SK-N-SH treated with all-trans-retinoic acid at 6 μM for 48 hours (cell line): ENCODE measurements around the gene THAP3.

ENCODE experiments used
- ATAC-seq: fragments of 200-7000 bp; cut with Tn5 transposase; 3 replicates; pipeline ENCODE4 v1.9.1; 2020; ENCODE audit warnings: mild to moderate bottlenecking, moderate library complexity
- ARNTL ChIP-seq: fragments of 450-650 bp; formaldehyde crosslinking; IDR thresholded peaks from 2 replicates; pipeline ENCODE4 v1.5.0; 2020; ENCODE audit warnings: low read depth, mild to moderate bottlenecking, moderate library complexity, borderline replicate concordance
- CSDC2 ChIP-seq: fragments of 250-450 bp; sonication (Bioruptor Pico); IDR thresholded peaks from 2 replicates; pipeline ENCODE4 v1.5.0; 2020; ENCODE audit warnings: mild to moderate bottlenecking, moderate library complexity
- CSRNP3 ChIP-seq: fragments of 250-450 bp; sonication (Bioruptor Pico); IDR thresholded peaks from 2 replicates; pipeline ENCODE4 v1.5.1; 2021; ENCODE audit warnings: mild to moderate bottlenecking, moderate library complexity
- ESRRG ChIP-seq: fragments of 250-450 bp; sonication (Bioruptor Pico); IDR thresholded peaks from 2 replicates; pipeline ENCODE4 v1.6.1; 2021; ENCODE audit warnings: mild to moderate bottlenecking
- ISL1 ChIP-seq: fragments of 250-450 bp; sonication (Bioruptor Pico); IDR thresholded peaks from 2 replicates; pipeline ENCODE4 v2.1.2; 2022; ENCODE audit warnings: mild to moderate bottlenecking, moderate library complexity
- OSR1 ChIP-seq: fragments of 250-450 bp; sonication (Bioruptor Pico); IDR thresholded peaks from 2 replicates; pipeline ENCODE4 v1.8.0; 2022; ENCODE audit warnings: moderate library complexity, mild to moderate bottlenecking, inconsistent platforms
- PATZ1 ChIP-seq: fragments of 250-450 bp; sonication (Bioruptor Pico); IDR thresholded peaks from 2 replicates; pipeline ENCODE4 v1.8.0; 2020; ENCODE audit warnings: mild to moderate bottlenecking, moderate library complexity, borderline replicate concordance
- POU6F1 ChIP-seq: fragments of 250-450 bp; sonication (Bioruptor Pico); IDR thresholded peaks from 2 replicates; pipeline ENCODE4 v1.8.0; 2021; ENCODE audit warnings: low read depth, mild to moderate bottlenecking, moderate library complexity, borderline replicate concordance
- PPARA ChIP-seq: fragments of 250-450 bp; sonication (Bioruptor Pico); IDR thresholded peaks from 2 replicates; pipeline ENCODE4 v1.5.0; 2020; ENCODE audit warnings: mild to moderate bottlenecking, borderline replicate concordance
- RARB ChIP-seq: fragments of 250-450 bp; sonication (Bioruptor Pico); IDR thresholded peaks from 2 replicates; pipeline ENCODE4 v1.8.0; 2021; ENCODE audit warnings: mild to moderate bottlenecking, moderate library complexity
- SNAI2 ChIP-seq: fragments of 250-450 bp; sonication (Bioruptor Pico); IDR thresholded peaks from 2 replicates; pipeline ENCODE4 v1.5.0; 2020; ENCODE audit warnings: mild to moderate bottlenecking, moderate library complexity
- TCF4 ChIP-seq: fragments of 250-450 bp; sonication (Bioruptor Pico); IDR thresholded peaks from 2 replicates; pipeline ENCODE4 v1.8.0; 2021; ENCODE audit warnings: mild to moderate bottlenecking, moderate library complexity, borderline replicate concordance
- ZC3H10 ChIP-seq: fragments of 250-450 bp; sonication (Bioruptor Pico); IDR thresholded peaks from 2 replicates; pipeline ENCODE4 v1.5.1; 2021; ENCODE audit warnings: mild to moderate bottlenecking, moderate library complexity
- ZFP3 ChIP-seq: fragments of 250-450 bp; sonication (Bioruptor Pico); IDR thresholded peaks from 2 replicates; pipeline ENCODE4 v1.5.0; 2020; ENCODE audit warnings: mild to moderate bottlenecking, moderate library complexity
- ZFP30 ChIP-seq: fragments of 450-650 bp; formaldehyde crosslinking; IDR thresholded peaks from 2 replicates; pipeline ENCODE4 v1.5.0; 2022; ENCODE audit warnings: mild to moderate bottlenecking, moderate library complexity
- ZNF70 ChIP-seq: fragments of 450-650 bp; formaldehyde crosslinking; IDR thresholded peaks from 2 replicates; pipeline ENCODE4 v1.5.0; 2020; ENCODE audit warnings: mild to moderate bottlenecking, moderate library complexity
- ZNF8 ChIP-seq: fragments of 450-650 bp; formaldehyde crosslinking; IDR thresholded peaks from 2 replicates; pipeline ENCODE4 v1.5.0; 2020; ENCODE audit warnings: mild to moderate bottlenecking, moderate library complexity
- TF ChIP-seq, protein P1 (sequence below): fragments of 250-450 bp; sonication (Bioruptor Pico); IDR thresholded peaks from 2 replicates; pipeline ENCODE4 v1.5.1; 2020; ENCODE audit warnings: low read depth, mild to moderate bottlenecking, moderate library complexity

THAP3 gene

DNA sequence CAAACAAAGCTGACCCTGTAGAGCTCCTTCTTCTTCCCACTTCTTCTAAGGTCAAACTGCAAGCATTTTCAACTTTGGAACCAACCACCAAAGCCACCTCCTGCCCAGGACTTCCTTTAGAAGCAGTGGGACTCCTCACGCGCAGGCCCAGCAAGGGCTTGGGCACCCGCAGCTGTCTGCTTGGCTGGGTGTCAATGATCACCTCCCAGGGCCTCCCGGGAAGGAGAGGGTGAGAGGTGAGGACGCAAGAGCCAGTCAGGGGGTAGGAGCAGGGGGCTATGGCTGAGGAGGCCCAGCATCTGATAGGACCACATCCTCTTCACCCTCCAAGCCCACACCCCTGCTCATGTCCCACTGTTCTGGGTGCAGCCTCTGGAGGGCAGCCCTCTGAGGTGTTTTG, 32.2 kb upstream of the THAP3 start (continued):
- TF ChIP-seq ARNTL (no peak), RARB (CRISPR knock-in tag) (no peak)
- TF ChIP-seq, protein P1, sequence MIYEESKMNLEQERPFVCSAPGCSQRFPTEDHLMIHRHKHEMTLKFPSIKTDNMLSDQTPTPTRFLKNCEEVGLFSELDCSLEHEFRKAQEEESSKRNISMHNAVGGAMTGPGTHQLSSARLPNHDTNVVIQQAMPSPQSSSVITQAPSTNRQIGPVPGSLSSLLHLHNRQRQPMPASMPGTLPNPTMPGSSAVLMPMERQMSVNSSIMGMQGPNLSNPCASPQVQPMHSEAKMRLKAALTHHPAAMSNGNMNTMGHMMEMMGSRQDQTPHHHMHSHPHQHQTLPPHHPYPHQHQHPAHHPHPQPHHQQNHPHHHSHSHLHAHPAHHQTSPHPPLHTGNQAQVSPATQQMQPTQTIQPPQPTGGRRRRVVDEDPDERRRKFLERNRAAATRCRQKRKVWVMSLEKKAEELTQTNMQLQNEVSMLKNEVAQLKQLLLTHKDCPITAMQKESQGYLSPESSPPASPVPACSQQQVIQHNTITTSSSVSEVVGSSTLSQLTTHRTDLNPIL, result no peak
- TF ChIP-seq, all 23 proteins: peak for 0

DNA sequence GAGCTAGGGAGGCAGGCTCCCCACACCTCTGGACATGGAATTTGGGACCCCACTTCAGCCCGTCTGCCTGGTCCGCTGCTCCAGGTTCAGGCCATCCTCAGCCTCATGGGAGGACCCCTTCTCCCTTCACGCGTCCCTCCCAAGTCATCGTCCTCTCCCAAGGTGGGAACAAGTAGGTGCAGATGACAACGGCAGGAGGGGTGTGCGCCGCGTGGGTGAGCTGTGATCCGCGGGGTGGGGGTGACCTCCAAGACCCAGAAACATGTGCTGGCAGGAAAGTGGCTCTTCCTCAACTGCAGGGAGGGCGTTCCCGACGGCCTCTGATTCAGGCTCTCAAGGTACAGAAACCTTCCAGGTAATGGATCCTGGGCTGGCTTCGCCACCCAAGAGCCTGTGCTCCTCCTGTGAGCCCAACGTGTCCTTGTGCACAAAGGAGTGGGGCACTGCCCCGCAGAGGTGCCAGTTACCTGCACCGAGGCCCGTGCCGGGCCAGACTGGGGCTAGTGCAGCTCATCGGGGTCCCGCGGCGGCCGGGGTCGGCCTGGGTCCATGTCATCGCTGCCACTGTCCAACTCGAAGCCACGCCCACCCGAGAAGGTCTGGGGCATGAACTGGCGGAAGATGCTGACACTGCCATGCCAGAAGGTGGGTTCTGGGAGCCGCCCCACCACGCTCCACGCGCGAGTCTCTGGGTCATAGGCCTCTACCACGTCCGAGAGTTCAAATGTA, 31.6 kb upstream of the THAP3 start:
- no peak for ATAC-seq
- no peak for TF ChIP-seq PPARA (CRISPR knock-in tag)

DNA sequence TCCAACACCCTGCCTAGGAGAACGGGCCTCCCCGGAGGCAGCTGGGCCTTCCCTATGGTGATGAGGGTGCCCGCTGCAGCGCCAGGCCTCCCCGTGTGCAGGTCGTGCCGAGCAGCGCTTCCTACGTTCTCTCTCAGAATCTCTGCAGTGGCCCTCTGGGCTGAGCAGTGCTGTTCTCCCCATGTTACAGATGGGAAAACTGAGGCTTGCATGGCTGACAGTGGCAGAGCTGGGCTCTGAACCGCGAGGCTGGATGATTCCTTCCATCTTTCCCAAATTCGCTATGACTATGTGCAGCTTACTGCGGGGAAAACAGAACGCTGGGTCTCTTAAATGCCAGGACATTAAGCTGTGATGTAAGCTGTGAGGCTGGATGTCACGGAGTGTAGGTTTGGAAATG, 30.9 kb upstream of the THAP3 start:
- TF ChIP-seq OSR1 (CRISPR knock-in tag), result no peak
- TF ChIP-seq ZFP3 (CRISPR knock-in tag), result no peak
- no peak for TF ChIP-seq TCF4 (CRISPR knock-in tag)
- no peak for TF ChIP-seq ZNF8 (CRISPR knock-in tag)
- TF ChIP-seq, protein P1, result no peak
- TF ChIP-seq PATZ1, result no peak
- no peak for TF ChIP-seq POU6F1
- no peak for TF ChIP-seq PPARA (CRISPR knock-in tag)
- TF ChIP-seq ZFP30 (CRISPR knock-in tag), result no peak
- no peak for TF ChIP-seq ZNF70 (CRISPR knock-in tag)
- TF ChIP-seq ARNTL, result no peak
- no peak for TF ChIP-seq ESRRG (CRISPR knock-in tag)
- no peak for TF ChIP-seq CSDC2 (CRISPR knock-in tag)
- no peak for TF ChIP-seq ZC3H10 (CRISPR knock-in tag)
- TF ChIP-seq, all 23 proteins: peak for 0

GRCh38 chr1:6594977-6595740, 29.5 kb upstream of the THAP3 start:
- ATAC-seq, result no peak
- TF ChIP-seq SNAI2 (CRISPR knock-in tag) (no peak), ZC3H10 (CRISPR knock-in tag) (no peak), CSRNP3 (no peak), ISL1 (CRISPR knock-in tag) (no peak), TCF4 (CRISPR knock-in tag) (no peak), RARB (CRISPR knock-in tag) (no peak), PATZ1 (no peak), ZFP30 (CRISPR knock-in tag) (no peak), POU6F1 (no peak)
- TF ChIP-seq, protein P1, result no peak

More for the DNA sequence above, 30.9 kb upstream of the THAP3 start:
- no peak for ATAC-seq
